COLO829 (cell line): ENCODE results near the gene KIF1C.
A peak's percentile ranks its signal among the peaks of the same experiment; 100 is the strongest.
"Not testable (repeated sequence)": the region's sequence is repeated elsewhere in the genome, so short reads cannot be mapped to it uniquely, and the experiment has no call there.

Source experiments
- DNase-seq: peaks from one replicate; pipeline ENCODE4 v3.0.0; 2012; ENCODE audit warnings: low spot score

KIF1C gene

GRCh38 chr17:5002121-5002788, 4.5 kb downstream of the KIF1C start:
- DNase-seq = no peak

DNA sequence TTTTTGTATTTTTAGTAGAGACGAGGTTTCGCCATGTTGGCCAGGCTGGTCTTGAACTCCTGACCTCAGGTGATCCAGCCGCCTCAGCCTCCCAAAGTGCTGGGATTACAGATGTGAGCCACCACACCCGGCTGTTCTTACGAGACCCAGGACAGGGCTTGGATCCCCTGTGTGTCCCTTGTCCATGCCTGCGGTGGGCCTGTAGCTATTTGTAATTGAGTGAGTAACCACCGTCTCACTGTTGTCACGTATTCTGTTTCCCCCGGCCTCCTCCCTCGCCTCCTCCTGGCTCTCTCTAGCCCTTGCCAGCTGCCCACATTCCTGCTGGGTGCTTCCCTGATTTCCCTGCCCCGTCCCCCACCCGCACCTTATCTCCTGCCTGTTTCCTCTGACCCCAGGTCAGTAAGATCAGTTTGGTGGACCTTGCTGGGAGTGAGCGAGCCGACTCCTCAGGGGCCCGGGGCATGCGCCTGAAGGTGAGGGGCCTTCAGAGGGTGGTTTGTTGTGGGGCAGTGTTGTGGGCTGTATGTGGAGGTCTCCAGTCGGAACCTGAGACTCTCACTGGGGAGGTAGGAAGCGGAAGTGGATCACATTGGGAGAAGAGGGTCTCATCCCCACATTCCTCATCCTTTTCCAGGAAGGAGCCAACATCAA, 5.6 kb downstream of the KIF1C start:
- DNase-seq = no peak

- DNase-seq = no peak
Measured at GRCh38 chr17:5011928-5012327, 14.2 kb downstream of the KIF1C start.

GRCh38 chr17:5014357-5014756, 16.6 kb downstream of the KIF1C start:
- no peak for DNase-seq

- no peak for DNase-seq
Measured at GRCh38 chr17:5019475-5019956, 21.8 kb downstream of the KIF1C start.

- DNase-seq = no peak
Measured at GRCh38 chr17:5020502-5021023, 22.8 kb downstream of the KIF1C start.

- no peak for DNase-seq
Measured at GRCh38 chr17:5022171-5022711, 24.5 kb downstream of the KIF1C start.

GRCh38 chr17:5023588-5024147, 25.9 kb downstream of the KIF1C start:
- DNase-seq = no peak

GRCh38 chr17:5024604-5025003, 26.9 kb downstream of the KIF1C start:
- no peak for DNase-seq

DNA sequence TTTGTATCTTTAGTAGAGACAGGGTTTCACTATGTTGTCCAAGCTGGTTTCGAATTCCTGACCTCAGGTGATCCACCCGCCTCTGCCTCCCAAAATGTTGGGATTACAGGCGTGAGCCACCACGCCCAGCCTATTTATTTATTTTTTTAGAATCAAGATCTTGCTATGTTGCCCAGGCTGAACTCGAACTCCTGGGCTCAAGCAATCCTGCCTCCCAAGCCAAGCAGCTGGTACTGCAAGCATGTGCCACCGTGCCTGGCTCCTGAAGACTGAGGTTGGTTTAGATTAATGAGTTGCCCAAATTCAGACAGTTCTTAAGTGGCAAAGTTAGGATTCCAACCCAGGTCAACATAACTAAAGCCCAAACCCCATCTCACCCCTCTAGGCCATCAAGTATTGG, 29.5 kb downstream of the KIF1C start:
- DNase-seq = no peak

GRCh38 chr17:5027916-5028315, 30.2 kb downstream of the KIF1C start:
- no peak for DNase-seq

DNA sequence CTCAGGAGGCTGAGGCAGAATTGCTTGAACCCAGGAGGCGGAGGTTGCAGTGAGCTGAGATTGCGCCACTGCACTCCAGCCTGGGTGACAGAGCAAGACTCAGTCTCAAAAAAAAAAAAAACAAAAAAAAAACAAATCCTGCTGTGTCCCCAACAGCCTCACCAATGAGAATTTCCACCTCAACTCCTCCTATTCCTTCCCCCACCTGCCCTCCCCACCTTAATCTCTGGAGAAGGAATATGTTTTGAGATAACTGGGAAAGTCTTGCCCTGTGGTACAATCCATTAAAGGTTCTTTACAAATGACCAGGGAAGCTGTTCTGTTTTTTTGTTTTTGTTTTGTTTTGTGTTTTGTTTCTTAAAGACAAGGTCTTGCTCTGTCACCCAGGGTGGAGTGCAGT, 32.4 kb downstream of the KIF1C start:
- not testable (repeated sequence) for DNase-seq

DNA sequence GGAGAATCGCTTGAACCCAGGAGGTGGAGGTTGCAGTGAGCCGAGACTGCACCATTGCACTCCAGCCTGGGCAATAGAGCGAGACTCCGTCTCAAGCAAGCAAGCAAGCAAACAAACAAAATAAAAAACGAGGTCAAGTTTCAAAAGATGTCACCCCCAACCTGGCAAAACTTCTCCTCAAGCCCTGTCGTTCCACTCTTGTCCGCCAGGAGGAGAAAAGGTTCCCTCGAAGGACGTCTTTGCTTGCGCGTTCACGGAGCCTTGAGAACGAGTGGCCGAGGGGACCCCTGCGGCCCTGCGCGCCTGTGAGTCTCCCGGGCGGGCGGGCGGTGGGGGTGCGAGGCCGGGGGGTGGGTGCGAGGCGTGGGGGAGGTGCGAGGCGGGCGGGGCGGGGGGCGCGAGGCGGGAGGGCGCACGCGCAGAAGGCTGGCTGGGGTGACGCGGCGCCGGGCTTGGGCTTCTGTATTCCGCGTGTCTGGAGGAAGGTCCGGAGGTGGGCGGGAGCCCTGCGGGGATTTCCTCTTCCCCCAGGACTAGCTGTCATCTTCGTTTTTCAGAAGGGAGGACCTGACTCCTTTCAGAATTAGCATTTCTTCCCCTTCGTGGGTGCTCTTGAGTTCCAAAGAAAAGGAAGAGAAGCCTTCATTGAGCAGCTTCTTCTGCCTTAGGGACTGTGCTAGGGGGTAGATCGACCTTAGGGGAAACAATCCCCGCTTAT, 33.8 kb downstream of the KIF1C start:
- DNase-seq = peak; percentile 69

DNA sequence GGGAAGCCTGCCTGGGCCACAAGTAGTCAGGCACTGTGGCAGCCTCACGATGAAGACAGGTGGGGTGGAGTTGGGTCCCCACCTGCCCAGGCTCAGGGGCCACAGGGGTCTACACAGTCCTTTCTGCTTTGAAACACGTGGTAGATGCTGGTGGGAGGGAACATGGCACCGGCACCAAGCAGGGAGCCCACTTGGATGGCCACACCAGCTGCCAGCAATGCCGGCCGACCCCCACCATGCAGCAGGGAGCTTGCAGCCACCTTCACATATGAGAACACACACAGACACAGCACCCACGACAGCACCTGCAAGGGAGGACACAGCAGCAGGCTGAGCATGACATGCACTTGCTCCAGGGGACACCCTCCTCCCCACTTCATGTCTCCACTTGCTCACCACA, 35.1 kb downstream of the KIF1C start:
- DNase-seq = no peak

GRCh38 chr17:5033352-5034015, 35.7 kb downstream of the KIF1C start:
- DNase-seq = no peak

DNA sequence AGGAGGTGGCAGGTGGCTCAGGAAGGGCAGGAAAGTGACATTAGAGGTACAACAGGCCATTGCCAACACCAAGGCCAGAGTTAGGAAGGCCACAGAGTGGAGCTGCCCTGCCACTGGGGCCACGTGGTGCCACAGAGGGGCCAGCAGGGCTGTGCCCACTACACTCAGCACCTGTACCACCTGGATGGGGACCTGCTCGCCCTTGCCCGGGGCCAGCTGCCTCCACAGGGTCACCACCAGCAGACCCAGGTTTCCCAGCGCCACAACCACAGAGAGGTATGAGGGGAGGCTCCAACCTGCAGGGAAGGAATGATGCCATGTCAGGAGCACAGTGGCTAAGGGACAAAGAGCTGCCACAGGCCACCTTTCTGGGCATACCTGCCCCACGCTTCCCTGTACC, 36.3 kb downstream of the KIF1C start:
- no peak for DNase-seq

- no peak for DNase-seq
Measured at GRCh38 chr17:5034651-5035050, 36.9 kb downstream of the KIF1C start.

- DNase-seq = no peak
Measured at GRCh38 chr17:5035315-5035714, 37.6 kb downstream of the KIF1C start, which contains the start of gene SLC52A1. SLC52A1 (minus strand) TSS chr17:5035426; CDS start chr17:5034606, 820 bp downstream.

- no peak for DNase-seq
Measured at GRCh38 chr17:5042157-5043022, 44.6 kb downstream of the KIF1C start.

GRCh38 chr17:5043524-5043923, 45.8 kb downstream of the KIF1C start:
- DNase-seq = no peak

DNA sequence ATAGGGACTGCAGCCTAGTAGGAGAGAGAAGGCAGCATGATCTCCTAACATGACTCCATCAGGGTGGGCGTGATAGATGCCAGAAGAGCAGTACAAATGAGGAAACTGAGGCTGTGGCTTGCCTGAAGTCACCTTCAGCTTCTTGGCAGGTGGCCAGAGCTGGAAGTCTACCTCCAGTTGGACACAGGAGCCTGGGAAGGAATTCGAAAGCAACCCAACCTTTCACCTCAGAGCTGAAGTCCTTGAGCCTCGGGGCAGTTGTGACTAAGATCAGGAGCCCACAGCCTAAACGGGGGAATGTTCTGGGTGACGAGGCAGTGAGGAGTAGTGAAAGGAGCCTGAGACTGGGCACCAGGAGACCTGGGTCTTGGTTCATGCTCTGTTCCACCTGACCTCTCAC, 46.9 kb downstream of the KIF1C start:
- DNase-seq = no peak
